ENCODE data around the gene SEZ6L. TPM values are rescaled to one million over a fixed set of nuclear protein-coding genes. Genes with fewer than 3 reads are reported as not detected.

The SEZ6L gene
- total and polyA plus RNA-seq, 10 of the 15 experiments (the other 5 are each of a cell fraction or from before 2014, with no cell fraction given): not detected

DNA sequence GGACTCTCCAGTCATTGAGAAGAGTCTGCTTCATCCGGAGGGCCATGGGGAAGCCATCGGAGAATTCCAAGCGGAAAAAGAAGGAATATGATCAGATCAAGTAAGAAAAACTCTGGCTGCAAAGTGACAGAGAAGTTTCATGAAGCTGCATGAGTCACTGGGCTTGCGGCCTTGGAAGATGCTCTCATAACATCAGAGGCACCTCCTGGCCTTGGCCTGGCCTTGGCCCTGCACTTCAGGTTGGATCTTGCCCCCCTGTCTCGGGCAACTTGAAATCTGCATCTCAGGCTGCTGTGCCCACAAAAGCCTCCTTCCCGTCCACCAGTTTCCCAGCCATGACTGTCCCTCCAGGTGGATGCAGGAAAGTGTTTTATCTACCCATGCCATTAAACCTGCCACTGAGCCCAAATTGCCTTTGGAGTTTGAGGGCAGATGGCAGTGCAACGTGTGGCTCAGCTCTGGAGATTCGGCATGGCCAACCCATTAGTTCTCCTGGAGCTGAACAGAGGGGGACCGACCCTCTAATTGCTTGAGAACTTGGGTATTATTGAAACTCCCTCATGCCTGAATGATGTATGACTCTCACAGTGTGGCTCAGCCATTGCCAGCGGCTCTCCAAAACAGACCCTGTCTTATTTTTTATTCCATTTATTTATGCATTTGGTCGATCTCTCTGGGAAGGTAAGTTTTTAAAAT is 66.7 kb downstream of the SEZ6L start (continued):
- TF ChIP-seq, protein P1, sequence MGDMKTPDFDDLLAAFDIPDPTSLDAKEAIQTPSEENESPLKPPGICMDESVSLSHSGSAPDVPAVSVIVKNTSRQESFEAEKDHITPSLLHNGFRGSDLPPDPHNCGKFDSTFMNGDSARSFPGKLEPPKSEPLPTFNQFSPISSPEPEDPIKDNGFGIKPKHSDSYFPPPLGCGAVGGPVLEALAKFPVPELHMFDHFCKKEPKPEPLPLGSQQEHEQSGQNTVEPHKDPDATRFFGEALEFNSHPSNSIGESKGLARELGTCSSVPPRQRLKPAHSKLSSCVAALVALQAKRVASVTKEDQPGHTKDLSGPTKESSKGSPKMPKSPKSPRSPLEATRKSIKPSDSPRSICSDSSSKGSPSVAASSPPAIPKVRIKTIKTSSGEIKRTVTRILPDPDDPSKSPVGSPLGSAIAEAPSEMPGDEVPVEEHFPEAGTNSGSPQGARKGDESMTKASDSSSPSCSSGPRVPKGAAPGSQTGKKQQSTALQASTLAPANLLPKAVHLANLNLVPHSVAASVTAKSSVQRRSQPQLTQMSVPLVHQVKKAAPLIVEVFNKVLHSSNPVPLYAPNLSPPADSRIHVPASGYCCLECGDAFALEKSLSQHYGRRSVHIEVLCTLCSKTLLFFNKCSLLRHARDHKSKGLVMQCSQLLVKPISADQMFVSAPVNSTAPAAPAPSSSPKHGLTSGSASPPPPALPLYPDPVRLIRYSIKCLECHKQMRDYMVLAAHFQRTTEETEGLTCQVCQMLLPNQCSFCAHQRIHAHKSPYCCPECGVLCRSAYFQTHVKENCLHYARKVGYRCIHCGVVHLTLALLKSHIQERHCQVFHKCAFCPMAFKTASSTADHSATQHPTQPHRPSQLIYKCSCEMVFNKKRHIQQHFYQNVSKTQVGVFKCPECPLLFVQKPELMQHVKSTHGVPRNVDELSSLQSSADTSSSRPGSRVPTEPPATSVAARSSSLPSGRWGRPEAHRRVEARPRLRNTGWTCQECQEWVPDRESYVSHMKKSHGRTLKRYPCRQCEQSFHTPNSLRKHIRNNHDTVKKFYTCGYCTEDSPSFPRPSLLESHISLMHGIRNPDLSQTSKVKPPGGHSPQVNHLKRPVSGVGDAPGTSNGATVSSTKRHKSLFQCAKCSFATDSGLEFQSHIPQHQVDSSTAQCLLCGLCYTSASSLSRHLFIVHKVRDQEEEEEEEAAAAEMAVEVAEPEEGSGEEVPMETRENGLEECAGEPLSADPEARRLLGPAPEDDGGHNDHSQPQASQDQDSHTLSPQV (IDR thresholded peaks at IDR 0.05): no peak
- TF ChIP-seq CHD1 (IDR thresholded peaks at IDR 0.05; ENCODE audit: low read depth, low read length) (no peak), NR2F1 (conservative IDR thresholded peaks at IDR 0.05) (no peak), MXI1 (IDR thresholded peaks at IDR 0.05; ENCODE audit: low read depth, low read length) (no peak), HCFC1 (IDR thresholded peaks at IDR 0.05; ENCODE audit: low read length) (no peak), BHLHE40 (IDR thresholded peaks at IDR 0.05; ENCODE audit: borderline replicate concordance in 1 of 2, low read depth in 2 of 2, low read length in 1 of 2) (no peak)

DNA sequence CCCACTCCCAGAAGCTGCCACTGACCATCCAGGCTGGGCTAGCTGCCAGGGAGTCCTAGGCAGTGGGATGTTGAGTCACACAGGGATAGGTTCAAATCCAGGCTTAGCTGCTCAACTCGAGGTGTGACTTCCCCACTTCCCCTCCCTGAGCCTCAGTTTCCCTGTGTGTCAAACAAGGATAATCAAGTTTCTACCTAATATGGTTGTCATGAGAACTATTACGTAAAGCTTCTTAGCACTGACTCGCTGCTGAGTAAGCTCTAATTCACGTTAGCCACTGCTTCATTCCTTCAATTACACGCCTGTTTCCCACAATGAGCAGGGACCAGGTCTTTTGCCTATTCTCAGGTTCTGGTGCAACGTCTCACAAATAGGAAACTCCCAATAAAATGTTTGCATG is 67.7 kb downstream of the SEZ6L start:
- no peaks in the 10 kb centered on the region for H3K4me1 ChIP-seq (ENCODE audit: control insufficient read depth, insufficient read depth, low read length)
- H4K20me1 ChIP-seq (ENCODE audit: control insufficient read depth, insufficient read depth): no peaks in the 10 kb centered on the region; the same call in 1 of the 2 replicates
- H3K27me3 ChIP-seq (replicated peaks in 1 of 2; ENCODE audit: control insufficient read depth in 2 of 2, insufficient read depth in 2 of 2, low read length in 1 of 2): peaks cover 0 to 8% of the 10 kb centered on the region in 2 experiments; a peak in 3 of 4 replicates
- no peak overlapping the region for H3K4me2 ChIP-seq (ENCODE audit: control insufficient read depth, insufficient read depth)
- FAIRE-seq (no peak), DNase-seq (ENCODE audit: low read depth, low spot score) (no peak), ATAC-seq (no peak)
- TF ChIP-seq ZSCAN29 (IDR thresholded peaks at IDR 0.05) (no peak), BMI1 (IDR thresholded peaks at IDR 0.05; ENCODE audit: borderline replicate concordance) (no peak)
- intact Hi-C loops (cut with micrococcal nuclease; ENCODE audit: unreplicated experiment) (no loop called here), in situ Hi-C loops (cut with MboI) (no loop called here)
- ChIA-PET CTCF (interaction anchor here (0.9 kb wide), 1 partner anchor 10 kb away, joined by 4 read pairs; no protein-coding TSS in a partner anchor), POLR2A (no interaction called here), SMC1A (ENCODE audit: uncharacterized antibody, unreplicated experiment) (no interaction called here), RAD21 (ENCODE audit: unreplicated experiment) (no interaction called here)
- H3K27ac ChIP-seq (ENCODE audit: control insufficient read depth, insufficient read depth): no peak overlapping the region
- no peaks in the 10 kb centered on the region for H3K9me3 ChIP-seq (replicated peaks; ENCODE audit: control insufficient read depth, insufficient read depth, low read length)
- WGBS (ENCODE audit: insufficient coverage, insufficient replicate concordance, low lambda C conversion rate, missing lambda C conversion rate): 13% methylated on average over 6 of the region's 6 CpGs
- no peaks in the 10 kb centered on the region for H3K79me2 ChIP-seq (ENCODE audit: control insufficient read depth, insufficient read depth, low read length)
- H3K4me3 ChIP-seq: no peak overlapping the region
- no peaks in the 10 kb centered on the region for H3K36me3 ChIP-seq (ENCODE audit: control insufficient read depth in 2 of 2, insufficient read depth in 2 of 2, low read length in 1 of 2)
- no peak overlapping the region for H3K9ac ChIP-seq (ENCODE audit: control insufficient read depth, insufficient read depth, low read length)
- no peak overlapping the region for H2AFZ ChIP-seq (ENCODE audit: control insufficient read depth, low read depth, low read length)
- BruUV-seq (replicated peaks): no TSS peak
